Mucosa of descending colon (tissue), 3 donors: ENCODE data around the gene ZNF674. TPM values are rescaled to one million over a fixed set of nuclear protein-coding genes. Genes with fewer than 3 reads are reported as not detected.
A peak's percentile ranks its signal among the peaks of the same experiment; 100 is the strongest.

Experiments
- ATAC-seq: fragments of 200-7000 bp; cut with Tn5 transposase; one replicate; pipeline ENCODE4 v1.9.1; 2020; ENCODE audit warnings: mild to moderate bottlenecking, moderate library complexity
- DNase-seq, 3 donors: peaks; one replicate each; pipeline ENCODE4 v3.0.0-alpha.2; 2020
- H3K36me3 ChIP-seq: fragments of 200-600 bp; one replicate; pipeline ENCODE4 v1.8.0; 2021; ENCODE audit warnings: low read depth, mild to moderate bottlenecking
- H3K4me1 ChIP-seq: fragments of 200-600 bp; one replicate; pipeline ENCODE4 v1.8.0; 2021; ENCODE audit warnings: low read depth, mild to moderate bottlenecking
- H3K4me3 ChIP-seq: fragments of 200-600 bp; one replicate; pipeline ENCODE4 v1.8.0; 2021; ENCODE audit warnings: mild to moderate bottlenecking
- H3K9me3 ChIP-seq: fragments of 200-600 bp; one replicate; pipeline ENCODE4 v1.8.0; 2021; ENCODE audit warnings: mild to moderate bottlenecking
- CTCF ChIP-seq: fragments of 200-600 bp; IDR thresholded peaks from one replicate; pipeline ENCODE4 v1.8.0; 2022; ENCODE audit warnings: antibody characterized with exemption, mild to moderate bottlenecking
- intact Hi-C, 2 donors: fragments of 100-400 bp; cut with DNase I in 1 of 2; cut with micrococcal nuclease in 1 of 2; formaldehyde crosslinking; loops; one replicate each; pipeline versions ENCODE4 v1.11.0 to v1.11.1; 2022; cut with DNase I, micrococcal nuclease
- total RNA-seq, 3 donors: library from RNA; stranded (reverse); fragmentation: NEBNext Ultra II Directional in 2 of 3; extraction: Animal tissue kit (Norgen Biotek cat#: 25700) in 2 of 3; gene quantifications; one replicate each; pipeline versions ENCODE4 v1.2.1 to v1.2.4, GENCODE V29; 2021 to 2023
- donor health status: DM: no; HTN: no; CAD: no; lungs with moderate emphysema.
- donor health status: DM: no; HTN: no; CAD: no.
- donor health status: DM: no; HTN: yes; CAD: no.

ZNF674 gene
- total RNA-seq, 3 donors from 2014 or later: 4.7 to 6.6 (median 5.8) TPM

GRCh38 chrX:46567388-46567787 is 22.2 kb upstream of the ZNF674 start:
- intact Hi-C loops: no loop called here
- H3K36me3 ChIP-seq: no peaks in the 10 kb centered on the region

GRCh38 chrX:46561824-46562657 is 16.8 kb upstream of the ZNF674 start:
- intact Hi-C loops: no loop called here
- peak in 1 of 3 donors; percentile 38 for DNase-seq

More at GRCh38 chrX:46567388-46567787, 22.2 kb upstream of the ZNF674 start:
- ATAC-seq: peak; percentile 56
- Histone ChIP-seq H3K4me3 (no peak overlapping the region), H3K9me3 (no peaks in the 10 kb centered on the region), H3K4me1 (no peaks in the 10 kb centered on the region)
- peak in 1 of 3 donors; percentile 17 for DNase-seq
- TF ChIP-seq CTCF: no peak

GRCh38 chrX:46559062-46559461 is 13.8 kb upstream of the ZNF674 start:
- H3K4me3 ChIP-seq: no peak overlapping the region
- no peak for DNase-seq
- intact Hi-C loops: no loop called here
- H3K9me3 ChIP-seq: no peaks in the 10 kb centered on the region
- H3K36me3 ChIP-seq: no peaks in the 10 kb centered on the region
- ATAC-seq: no peak
- H3K4me1 ChIP-seq: no peaks in the 10 kb centered on the region
- TF ChIP-seq CTCF: no peak

More at GRCh38 chrX:46561824-46562657, 16.8 kb upstream of the ZNF674 start:
- Histone ChIP-seq H3K4me3 (no peak overlapping the region), H3K4me1 (no peaks in the 10 kb centered on the region), H3K36me3 (no peaks in the 10 kb centered on the region), H3K9me3 (no peaks in the 10 kb centered on the region)
- no peak for TF ChIP-seq CTCF
- peak; percentile 21 for ATAC-seq

GRCh38 chrX:46554942-46555341 is 9.7 kb upstream of the ZNF674 start:
- Histone ChIP-seq H3K36me3 (no peaks in the 10 kb centered on the region), H3K4me3 (no peak overlapping the region), H3K9me3 (no peaks in the 10 kb centered on the region), H3K4me1 (no peaks in the 10 kb centered on the region)
- no peak for TF ChIP-seq CTCF
- intact Hi-C loops: no loop called here
- ATAC-seq: no peak
- DNase-seq: no peak

- Histone ChIP-seq H3K9me3 (no peaks in the 10 kb centered on the region), H3K36me3 (no peaks in the 10 kb centered on the region), H3K4me1 (no peaks in the 10 kb centered on the region), H3K4me3 (no peak overlapping the region)
- no peak for TF ChIP-seq CTCF
- intact Hi-C loops: no loop called here
- ATAC-seq: no peak
- no peak for DNase-seq
These were observed 8.7 kb upstream of the ZNF674 start for GRCh38 chrX:46553935-46554334.
